ENCODE measurements around the gene GRPR.
"Not testable (repeated sequence)": the region's sequence is repeated elsewhere in the genome, so short reads cannot be mapped to it uniquely, and the experiment has no call there.

GRPR gene

GRCh38 chrX:16177260-16177659 lies 53.9 kb downstream of the GRPR start:
- no peak for DNase-seq (ENCODE audit: low spot score)

DNA sequence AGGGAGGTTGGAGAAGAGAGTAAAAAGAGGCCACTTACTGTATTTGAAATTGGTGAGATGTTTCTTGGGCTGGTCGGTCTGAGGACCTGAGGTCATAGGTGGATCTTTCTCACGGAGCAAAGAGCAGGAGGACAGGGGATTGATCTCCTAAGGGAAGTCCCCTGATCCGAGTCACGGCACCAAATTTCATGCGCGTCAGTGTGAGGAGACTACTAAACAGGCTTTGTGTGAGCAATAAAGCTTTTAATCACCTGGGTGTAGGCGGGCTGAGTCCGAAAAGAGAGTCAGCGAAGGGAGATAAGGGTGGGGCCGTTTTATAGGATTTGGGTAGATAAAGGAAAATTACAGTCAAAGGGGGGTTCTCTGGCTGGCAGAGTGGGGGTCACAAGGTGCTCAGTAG lies 60.5 kb downstream of the GRPR start:
- DNase-seq (ENCODE audit: low spot score), result not testable (repeated sequence)

- no peak for DNase-seq (ENCODE audit: low spot score)
Observed at GRCh38 chrX:16185725-16186136, 62.4 kb downstream of the GRPR start.

DNA sequence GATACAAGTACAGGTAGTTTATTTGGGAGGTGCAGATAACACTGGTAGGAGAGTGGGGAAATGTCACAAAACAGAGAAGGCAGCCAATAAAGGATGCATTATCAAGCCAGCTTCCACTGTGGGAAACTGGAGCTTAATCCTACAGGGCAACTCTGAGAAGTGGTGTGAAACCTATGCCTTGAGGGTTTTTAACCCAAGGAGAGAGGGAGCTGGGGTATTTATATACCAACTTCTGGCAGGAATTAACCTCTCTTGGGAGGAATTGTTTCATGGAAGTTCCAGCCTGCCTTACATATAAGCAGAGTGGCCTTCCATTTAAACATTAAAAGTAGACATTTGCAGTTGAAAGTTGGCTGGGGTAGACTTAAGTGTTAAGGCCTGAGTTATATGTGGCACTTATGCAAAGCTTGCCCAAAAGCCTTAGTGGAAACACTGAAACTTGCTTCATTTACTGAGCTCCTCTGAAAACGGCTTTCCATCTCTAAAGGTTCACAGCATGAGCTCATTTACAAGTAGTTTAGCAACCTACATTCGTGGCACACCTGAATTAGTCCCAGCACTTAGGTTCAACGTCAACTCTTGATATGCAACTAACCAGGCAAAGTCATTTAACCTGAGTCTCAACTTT lies 63.1 kb downstream of the GRPR start:
- no peak for DNase-seq (ENCODE audit: low spot score)

GRCh38 chrX:16187024-16187760 lies 63.8 kb downstream of the GRPR start:
- DNase-seq (ENCODE audit: low spot score), result no peak

GRCh38 chrX:16188687-16189086 lies 65.3 kb downstream of the GRPR start:
- no peak for DNase-seq (ENCODE audit: low spot score)

DNA sequence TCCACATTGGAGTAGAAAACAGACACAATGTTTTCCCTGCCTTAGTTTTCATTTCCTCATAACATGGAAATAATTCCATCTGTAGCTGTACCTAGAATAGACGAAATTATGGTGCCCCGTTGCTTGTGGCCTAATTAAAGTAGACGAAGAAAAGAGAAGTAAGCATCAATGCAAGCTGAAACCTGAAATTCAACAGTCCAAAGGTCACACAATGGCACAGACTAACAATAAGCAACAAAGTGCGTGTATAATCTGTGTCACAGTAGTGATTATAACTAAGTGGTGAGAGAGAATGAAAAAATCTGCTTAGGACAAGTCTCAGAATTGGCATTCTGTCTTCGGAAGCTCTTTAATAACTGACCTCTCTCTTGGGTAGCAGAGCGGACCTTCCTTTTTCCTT lies 68.2 kb downstream of the GRPR start:
- DNase-seq (ENCODE audit: low spot score), result no peak

DNA sequence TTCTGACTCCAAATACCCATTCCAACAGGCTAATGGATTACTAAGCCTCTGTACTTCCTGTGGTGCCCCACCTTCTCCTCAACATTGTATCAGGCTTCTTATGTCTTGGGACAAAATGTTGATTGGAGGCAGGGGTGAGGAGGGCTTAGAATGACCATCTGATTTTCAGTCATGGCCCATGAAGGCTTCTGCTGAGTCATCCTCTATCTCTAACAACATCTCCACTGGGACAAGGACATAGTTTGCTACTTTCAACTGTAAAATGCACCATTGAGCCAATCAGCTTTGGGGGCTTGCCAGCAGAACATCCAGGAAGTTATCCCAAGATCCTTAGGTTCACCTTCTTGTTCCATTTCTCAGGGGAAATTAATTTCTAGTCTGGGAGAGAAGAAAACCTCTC lies 73.5 kb downstream of the GRPR start:
- no peak for DNase-seq (ENCODE audit: low spot score)

DNA sequence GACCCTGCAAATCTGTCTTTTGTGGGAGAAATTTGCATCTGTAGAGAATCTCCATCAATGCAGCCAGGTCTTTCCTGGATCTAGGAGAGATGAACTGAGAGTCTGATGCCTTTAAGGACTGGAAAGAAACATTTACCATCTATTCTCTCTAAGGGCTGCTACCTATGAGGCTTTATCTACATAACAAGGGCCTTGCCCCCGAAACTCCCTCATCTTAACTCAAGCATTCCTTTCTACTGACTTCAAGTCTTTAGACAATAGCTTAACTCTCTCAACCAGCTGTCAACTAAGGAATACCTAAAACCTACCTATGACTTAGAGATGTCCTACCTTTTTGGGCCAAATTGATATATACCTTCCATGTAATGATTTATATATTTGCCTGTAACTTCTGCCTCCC lies 76.0 kb downstream of the GRPR start:
- DNase-seq (ENCODE audit: low spot score), result no peak

DNA sequence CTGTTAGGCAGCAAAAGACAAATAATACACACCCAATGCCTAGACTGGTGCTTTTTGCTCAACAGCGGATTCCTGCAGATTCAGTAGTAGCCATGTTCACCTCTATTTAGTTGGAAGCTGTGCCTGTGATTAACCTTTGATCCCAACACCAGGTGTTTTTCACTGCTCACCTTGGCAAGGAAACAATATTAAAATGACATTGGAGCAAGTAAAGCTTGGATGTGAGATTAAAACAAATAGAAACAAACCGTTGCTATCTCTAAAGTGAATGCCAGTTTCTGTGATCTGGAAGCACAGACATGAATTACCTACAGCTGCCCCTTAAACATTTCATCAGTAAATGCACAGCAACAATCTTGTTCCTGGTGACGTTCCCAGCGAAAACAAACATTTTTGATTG lies 79.6 kb downstream of the GRPR start:
- no peak for DNase-seq (ENCODE audit: low spot score)
